GM10248 (cell line): ENCODE results near the gene ARHGEF10L.

Source experiments
- CTCF ChIA-PET: fragments of 300-600 bp; sonication (Branson Sonifier 250); formaldehyde crosslinking; extraction: SDS; loops from one replicate; lab custom pipeline; 2021; ENCODE audit warnings: antibody characterized with exemption; lab: Yijun Ruan, JAX
- POLR2A ChIA-PET: fragments of 350-650 bp; sonication (Branson Sonifier 250); formaldehyde crosslinking; extraction: SDS; loops from one replicate; lab custom pipeline; 2020; ENCODE audit warnings: antibody characterized with exemption; lab: Yijun Ruan, JAX
- DNase-seq: peaks from one replicate; pipeline ENCODE4 v3.0.0; 2012; ENCODE audit errors: extremely low spot score
- TF ChIP-seq, protein P1 (sequence below): IDR thresholded peaks from 2 replicates; pipeline ENCODE4 v1.5.1; 2012; ENCODE audit warnings: mild to moderate bottlenecking, low read depth; ENCODE audit errors: extremely low read depth, missing control alignments, control extremely low read depth

The ARHGEF10L gene

DNA sequence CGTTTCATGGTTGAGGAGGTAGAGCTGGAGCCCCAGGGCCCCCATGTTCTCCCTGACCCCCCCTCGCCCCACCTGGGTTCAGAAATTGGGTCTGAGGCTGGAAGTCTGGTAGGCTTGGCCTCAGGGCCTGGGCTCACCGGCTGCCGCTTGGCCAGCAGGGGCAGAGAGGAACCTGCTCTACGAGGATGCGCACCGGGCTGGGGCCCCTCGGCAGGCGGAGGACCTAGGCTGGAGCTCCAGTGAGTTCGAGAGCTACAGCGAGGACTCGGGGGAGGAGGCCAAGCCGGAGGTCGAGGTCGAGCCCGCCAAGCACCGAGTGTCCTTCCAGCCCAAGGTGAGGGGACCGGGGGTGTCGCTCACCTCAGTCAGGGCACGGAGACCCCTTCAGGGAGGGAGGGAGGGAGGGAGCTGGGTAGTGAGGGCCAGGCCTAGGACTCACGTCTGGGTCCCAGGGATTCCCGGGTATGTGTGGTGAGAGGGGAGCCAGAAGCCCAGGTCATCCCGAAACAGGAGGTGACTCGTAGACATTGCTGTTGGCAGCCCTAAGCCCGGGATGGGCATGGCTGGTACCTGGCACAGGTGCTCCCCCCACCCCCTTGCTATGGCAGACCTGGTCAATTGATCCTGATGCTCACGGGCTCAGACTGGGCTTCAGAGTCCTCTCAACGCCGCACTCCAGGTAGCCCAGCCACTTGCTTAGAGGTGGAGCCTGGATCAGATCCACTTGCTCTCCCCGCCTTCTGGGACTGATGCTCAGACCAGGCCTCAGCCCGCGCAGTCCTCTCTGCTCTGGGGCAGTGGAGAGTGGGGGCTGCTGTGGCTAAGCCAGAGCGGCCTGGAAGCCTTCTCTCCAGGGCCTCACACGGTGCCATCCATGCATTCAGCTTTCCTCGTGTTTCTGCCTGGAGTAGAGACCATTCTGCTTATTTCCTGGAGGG is 68.4 kb downstream of the ARHGEF10L start:
- TF ChIP-seq, protein P1, sequence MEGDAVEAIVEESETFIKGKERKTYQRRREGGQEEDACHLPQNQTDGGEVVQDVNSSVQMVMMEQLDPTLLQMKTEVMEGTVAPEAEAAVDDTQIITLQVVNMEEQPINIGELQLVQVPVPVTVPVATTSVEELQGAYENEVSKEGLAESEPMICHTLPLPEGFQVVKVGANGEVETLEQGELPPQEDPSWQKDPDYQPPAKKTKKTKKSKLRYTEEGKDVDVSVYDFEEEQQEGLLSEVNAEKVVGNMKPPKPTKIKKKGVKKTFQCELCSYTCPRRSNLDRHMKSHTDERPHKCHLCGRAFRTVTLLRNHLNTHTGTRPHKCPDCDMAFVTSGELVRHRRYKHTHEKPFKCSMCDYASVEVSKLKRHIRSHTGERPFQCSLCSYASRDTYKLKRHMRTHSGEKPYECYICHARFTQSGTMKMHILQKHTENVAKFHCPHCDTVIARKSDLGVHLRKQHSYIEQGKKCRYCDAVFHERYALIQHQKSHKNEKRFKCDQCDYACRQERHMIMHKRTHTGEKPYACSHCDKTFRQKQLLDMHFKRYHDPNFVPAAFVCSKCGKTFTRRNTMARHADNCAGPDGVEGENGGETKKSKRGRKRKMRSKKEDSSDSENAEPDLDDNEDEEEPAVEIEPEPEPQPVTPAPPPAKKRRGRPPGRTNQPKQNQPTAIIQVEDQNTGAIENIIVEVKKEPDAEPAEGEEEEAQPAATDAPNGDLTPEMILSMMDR, result no peak

DNA sequence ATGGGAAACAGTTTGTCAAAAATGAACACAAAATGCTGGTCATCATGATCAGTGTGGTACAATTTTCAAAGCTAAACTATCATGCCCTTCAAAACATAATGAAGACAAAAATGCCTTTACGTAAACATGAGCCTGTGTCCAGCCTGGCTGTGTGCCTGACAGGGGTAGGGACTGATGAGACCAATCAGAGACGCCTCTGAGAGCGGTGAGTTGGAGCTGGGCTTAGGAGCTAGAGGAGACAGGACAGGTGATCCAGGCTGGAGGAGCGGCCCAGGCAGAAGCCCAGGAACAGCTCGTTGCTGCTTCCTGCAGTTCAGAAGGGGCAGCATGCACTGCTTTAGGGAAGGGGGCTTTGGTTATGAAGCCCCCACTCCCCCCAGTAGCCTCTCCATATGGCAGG is 70.0 kb downstream of the ARHGEF10L start:
- CTCF ChIA-PET, result interaction anchor here (1.9 to 9.1 kb wide), 3 partner anchors 9 to 115 kb away, joined by 4 to 206 read pairs (median 16); no protein-coding TSS in a partner anchor
- POLR2A ChIA-PET, result no interaction called here
- TF ChIP-seq, protein P1, result no peak
- no peak for DNase-seq

More for the DNA sequence above, 68.4 kb downstream of the ARHGEF10L start:
- ChIA-PET POLR2A (no interaction called here), CTCF (interaction anchor here (0.7 to 9.1 kb wide), 29 partner anchors 11 to 418 kb away, joined by 3 to 206 read pairs (median 4); no protein-coding TSS in a partner anchor)
- DNase-seq, result no peak

DNA sequence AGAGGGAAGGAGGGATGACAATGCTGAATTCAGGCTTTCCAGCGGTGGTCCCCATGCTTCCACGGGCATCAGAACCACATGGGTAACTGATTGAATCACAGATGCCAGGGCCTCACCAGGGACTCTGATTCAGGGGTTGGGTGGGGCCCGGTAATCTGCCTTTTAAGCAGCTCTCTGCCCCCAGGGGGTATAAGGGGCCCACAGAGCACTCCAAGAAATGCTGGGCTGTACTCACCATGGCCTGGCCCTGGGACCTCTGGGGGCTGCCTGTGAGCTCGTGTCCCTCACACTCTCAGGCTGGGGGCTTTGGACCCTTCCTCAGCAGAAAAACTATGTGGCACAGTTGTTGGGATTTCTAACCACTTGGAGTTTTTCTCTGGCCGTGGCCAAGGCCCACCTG is 70.6 kb downstream of the ARHGEF10L start:
- ChIA-PET POLR2A (no interaction called here), CTCF (interaction anchor here (1.9 to 9.1 kb wide), 3 partner anchors 8 to 115 kb away, joined by 4 to 206 read pairs (median 16); no protein-coding TSS in a partner anchor)
- DNase-seq, result no peak
- TF ChIP-seq, protein P1, result no peak

- CTCF ChIA-PET, result interaction anchor here (3.3 to 9.1 kb wide), 2 partner anchors 105 to 116 kb away, joined by 16 to 206 read pairs; no protein-coding TSS in a partner anchor
- TF ChIP-seq, protein P1, result no peak
- POLR2A ChIA-PET, result no interaction called here
- no peak for DNase-seq
These were observed 71.2 kb downstream of the ARHGEF10L start for GRCh38 chr1:17610713-17611112.

GRCh38 chr1:17611991-17612390 is 72.5 kb downstream of the ARHGEF10L start:
- CTCF ChIA-PET, result interaction anchor here (3.3 to 9.1 kb wide), 2 partner anchors 106 to 117 kb away, joined by 16 to 206 read pairs; no protein-coding TSS in a partner anchor
- TF ChIP-seq, protein P1, result no peak
- POLR2A ChIA-PET, result no interaction called here
- DNase-seq, result no peak

DNA sequence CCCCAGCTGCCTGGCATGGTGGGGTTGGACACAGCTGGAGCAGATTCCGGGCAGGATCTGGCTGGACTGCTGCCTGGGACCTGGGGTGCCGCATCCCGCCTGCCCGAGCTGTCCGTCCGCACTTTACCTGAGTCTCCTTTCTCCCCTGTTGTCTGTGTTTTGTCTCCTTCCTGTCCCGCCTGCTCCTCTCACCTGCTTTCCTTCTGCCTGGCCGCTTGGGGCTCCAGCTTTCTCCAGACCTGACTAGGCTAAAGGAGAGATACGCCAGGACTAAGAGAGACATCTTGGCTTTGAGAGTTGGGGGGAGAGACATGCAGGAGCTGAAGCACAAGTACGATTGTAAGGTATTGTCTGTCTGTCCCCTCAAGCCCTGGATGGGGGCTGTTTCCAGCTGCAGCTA is 73.3 kb downstream of the ARHGEF10L start:
- ChIA-PET POLR2A (no interaction called here), CTCF (interaction anchor here (9.1 kb wide), 1 partner anchor 107 kb away, joined by 206 read pairs; no protein-coding TSS in a partner anchor)
- no peak for DNase-seq
- TF ChIP-seq, protein P1, result no peak
